Measurements from ENCODE around the gene TOLLIP.

The TOLLIP gene

GRCh38 chr11:1292644-1293618 lies 16.5 kb downstream of the TOLLIP start:
- H3K9ac ChIP-seq (ENCODE audit: low read length), result no peak overlapping the region
- H3K9me3 ChIP-seq (ENCODE audit: control insufficient read depth, low read length), result no peaks in the 10 kb centered on the region
- H3K4me3 ChIP-seq (ENCODE audit: low read length), result no peak overlapping the region
- no peaks in the 10 kb centered on the region for H3K4me1 ChIP-seq (ENCODE audit: control insufficient read depth, insufficient read depth, low read length)
- DNase-seq (ENCODE audit: low read depth), result no peak
- no peaks in the 10 kb centered on the region for H3K27me3 ChIP-seq (replicated peaks; ENCODE audit: control insufficient read depth, insufficient read depth, low read length)
- peaks cover 59% of the 10 kb centered on the region for H3K36me3 ChIP-seq (ENCODE audit: control insufficient read depth, insufficient read depth, low read length, severe bottlenecking)

DNA sequence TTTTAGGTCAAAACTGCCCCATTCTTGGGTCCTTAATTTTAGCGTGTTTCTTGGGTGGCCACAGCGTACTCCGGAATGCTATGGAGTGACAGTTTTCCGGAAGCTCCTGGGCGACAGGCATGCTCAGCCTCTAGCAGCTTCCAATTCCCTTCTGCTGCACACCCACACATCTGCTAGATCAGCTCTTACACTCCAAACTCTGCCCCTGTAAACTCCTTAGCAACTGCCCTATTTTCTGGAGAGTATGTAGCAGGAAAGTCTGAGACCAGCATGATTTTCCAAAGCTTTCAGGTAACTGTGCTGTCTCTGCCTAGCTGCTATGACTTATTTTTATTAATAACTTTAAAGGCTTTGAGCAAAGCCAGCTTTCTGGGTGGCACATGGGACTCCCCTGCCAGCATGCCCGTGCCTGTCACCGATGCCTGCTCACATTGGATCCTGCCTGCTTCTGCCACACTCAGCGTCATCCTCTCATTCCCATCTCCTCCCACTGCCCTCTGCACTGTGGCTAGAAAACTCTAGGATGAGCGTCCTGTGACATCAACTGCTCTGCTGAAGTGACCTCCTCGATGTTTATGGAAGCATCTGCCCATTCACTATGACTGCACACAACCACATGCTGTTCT lies 17.3 kb downstream of the TOLLIP start:
- peaks cover 55% of the 10 kb centered on the region for H3K36me3 ChIP-seq (ENCODE audit: control insufficient read depth, insufficient read depth, low read length, severe bottlenecking)
- no peak overlapping the region for H3K9ac ChIP-seq (ENCODE audit: low read length)
- no peaks in the 10 kb centered on the region for H3K9me3 ChIP-seq (ENCODE audit: control insufficient read depth, low read length)
- no peak for DNase-seq (ENCODE audit: low read depth)
- no peaks in the 10 kb centered on the region for H3K27me3 ChIP-seq (replicated peaks; ENCODE audit: control insufficient read depth, insufficient read depth, low read length)
- no peak overlapping the region for H3K4me3 ChIP-seq (ENCODE audit: low read length)
- no peaks in the 10 kb centered on the region for H3K4me1 ChIP-seq (ENCODE audit: control insufficient read depth, insufficient read depth, low read length)

DNA sequence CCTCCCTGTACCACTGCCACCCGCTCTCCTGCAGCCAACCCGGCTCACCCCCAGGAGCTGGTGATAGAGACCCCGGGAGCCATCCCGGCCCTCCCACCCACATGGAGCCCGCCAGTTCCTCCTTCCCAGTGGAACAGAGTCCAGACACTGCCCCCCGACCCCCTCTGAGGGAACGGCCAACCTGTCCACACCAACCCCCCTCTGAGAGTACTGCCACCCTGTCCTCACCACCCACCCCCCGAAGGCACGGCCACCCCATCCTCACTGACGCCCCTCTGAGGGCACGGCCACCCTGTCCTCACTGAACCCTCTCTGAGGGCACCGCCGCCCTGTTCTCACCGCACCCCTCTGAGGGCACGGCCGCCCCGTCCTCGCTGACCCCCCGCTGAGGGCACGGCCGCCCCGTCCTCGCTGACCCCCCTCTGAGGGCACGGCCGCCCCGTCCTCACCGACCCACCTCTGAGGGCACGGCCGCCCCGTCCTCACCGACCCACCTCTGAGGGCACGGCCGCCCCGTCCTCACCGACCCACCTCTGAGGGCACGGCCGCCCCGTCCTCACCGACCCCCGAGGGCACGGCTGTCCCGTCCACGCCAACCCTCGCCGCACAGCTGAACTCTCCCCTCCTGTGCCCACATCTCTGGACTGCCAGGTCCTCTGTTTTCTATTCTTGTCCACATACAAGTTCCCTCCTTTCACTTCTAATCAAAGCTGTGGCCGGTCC lies 18.0 kb downstream of the TOLLIP start:
- Histone ChIP-seq H3K9me3 (ENCODE audit: control insufficient read depth, low read length) (no peaks in the 10 kb centered on the region), H3K27me3 (replicated peaks; ENCODE audit: control insufficient read depth, insufficient read depth, low read length) (no peaks in the 10 kb centered on the region), H3K36me3 (ENCODE audit: control insufficient read depth, insufficient read depth, low read length, severe bottlenecking) (peaks cover 62% of the 10 kb centered on the region), H3K4me1 (ENCODE audit: control insufficient read depth, insufficient read depth, low read length) (no peaks in the 10 kb centered on the region), H3K4me3 (ENCODE audit: low read length) (no peak overlapping the region), H3K9ac (ENCODE audit: low read length) (no peak overlapping the region)
- DNase-seq (ENCODE audit: low read depth), result no peak

GRCh38 chr11:1290052-1291040 lies 19.1 kb downstream of the TOLLIP start:
- DNase-seq (ENCODE audit: low read depth), result no peak
- no peaks in the 10 kb centered on the region for H3K4me1 ChIP-seq (ENCODE audit: control insufficient read depth, insufficient read depth, low read length)
- no peaks in the 10 kb centered on the region for H3K9me3 ChIP-seq (ENCODE audit: control insufficient read depth, low read length)
- no peaks in the 10 kb centered on the region for H3K27me3 ChIP-seq (replicated peaks; ENCODE audit: control insufficient read depth, insufficient read depth, low read length)
- no peak overlapping the region for H3K4me3 ChIP-seq (ENCODE audit: low read length)
- H3K9ac ChIP-seq (ENCODE audit: low read length), result no peak overlapping the region
- peaks cover 70% of the 10 kb centered on the region for H3K36me3 ChIP-seq (ENCODE audit: control insufficient read depth, insufficient read depth, low read length, severe bottlenecking)

DNA sequence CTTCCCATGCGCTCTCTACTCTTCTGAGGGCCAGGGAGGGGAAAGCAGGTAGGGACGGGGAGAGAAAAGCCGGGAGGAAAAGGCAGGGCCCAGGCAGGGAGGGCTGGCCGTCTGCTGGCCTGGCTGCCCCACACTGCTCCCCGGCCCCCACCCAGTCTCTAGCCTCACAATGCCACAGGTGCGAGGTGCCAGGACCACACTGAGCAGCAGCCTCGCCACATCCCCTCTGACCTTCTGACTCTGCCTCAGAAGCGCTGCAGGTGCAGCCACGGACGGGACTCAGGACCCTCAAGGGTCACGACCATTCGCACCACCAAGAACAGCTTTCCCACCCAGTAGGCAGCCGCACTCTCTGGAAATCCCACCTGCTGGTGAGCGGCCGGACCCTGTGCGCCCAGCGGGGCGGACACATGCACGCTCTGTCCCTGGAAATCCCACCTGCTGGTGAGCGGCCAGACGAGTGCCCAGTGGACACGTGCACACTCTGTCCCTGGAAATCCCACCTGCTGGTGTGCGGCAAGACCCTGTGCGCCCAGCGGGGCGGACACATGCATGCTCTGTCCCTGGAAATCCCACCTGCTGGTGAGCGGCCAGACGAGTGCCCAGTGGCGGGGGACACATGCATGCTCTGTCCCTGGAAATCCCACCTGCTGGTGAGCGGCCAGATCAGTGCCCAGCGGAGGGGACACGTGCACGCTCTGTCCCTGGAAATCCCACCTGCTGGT lies 20.1 kb downstream of the TOLLIP start:
- no peak for DNase-seq (ENCODE audit: low read depth)
- Histone ChIP-seq H3K9ac (ENCODE audit: low read length) (no peak overlapping the region), H3K4me1 (ENCODE audit: control insufficient read depth, insufficient read depth, low read length) (no peaks in the 10 kb centered on the region), H3K9me3 (ENCODE audit: control insufficient read depth, low read length) (no peaks in the 10 kb centered on the region), H3K27me3 (replicated peaks; ENCODE audit: control insufficient read depth, insufficient read depth, low read length) (no peaks in the 10 kb centered on the region), H3K36me3 (ENCODE audit: control insufficient read depth, insufficient read depth, low read length, severe bottlenecking) (peaks cover 73% of the 10 kb centered on the region), H3K4me3 (ENCODE audit: low read length) (no peak overlapping the region)

GRCh38 chr11:1288426-1289151 lies 20.8 kb downstream of the TOLLIP start:
- Histone ChIP-seq H3K27me3 (replicated peaks; ENCODE audit: control insufficient read depth, insufficient read depth, low read length) (no peaks in the 10 kb centered on the region), H3K4me3 (ENCODE audit: low read length) (no peak overlapping the region), H3K4me1 (ENCODE audit: control insufficient read depth, insufficient read depth, low read length) (no peaks in the 10 kb centered on the region), H3K9ac (ENCODE audit: low read length) (no peak overlapping the region), H3K9me3 (ENCODE audit: control insufficient read depth, low read length) (no peaks in the 10 kb centered on the region), H3K36me3 (ENCODE audit: control insufficient read depth, insufficient read depth, low read length, severe bottlenecking) (peaks cover 72% of the 10 kb centered on the region)
- no peak for DNase-seq (ENCODE audit: low read depth)

GRCh38 chr11:1287928-1288327 lies 21.5 kb downstream of the TOLLIP start:
- no peak overlapping the region for H3K9ac ChIP-seq (ENCODE audit: low read length)
- no peaks in the 10 kb centered on the region for H3K4me1 ChIP-seq (ENCODE audit: control insufficient read depth, insufficient read depth, low read length)
- DNase-seq (ENCODE audit: low read depth), result no peak
- no peaks in the 10 kb centered on the region for H3K9me3 ChIP-seq (ENCODE audit: control insufficient read depth, low read length)
- H3K4me3 ChIP-seq (ENCODE audit: low read length), result no peak overlapping the region
- no peaks in the 10 kb centered on the region for H3K27me3 ChIP-seq (replicated peaks; ENCODE audit: control insufficient read depth, insufficient read depth, low read length)
- H3K36me3 ChIP-seq (ENCODE audit: control insufficient read depth, insufficient read depth, low read length, severe bottlenecking), result peaks cover 73% of the 10 kb centered on the region

GRCh38 chr11:1285876-1286275 lies 23.6 kb downstream of the TOLLIP start:
- Histone ChIP-seq H3K9me3 (ENCODE audit: control insufficient read depth, low read length) (no peaks in the 10 kb centered on the region), H3K27me3 (replicated peaks; ENCODE audit: control insufficient read depth, insufficient read depth, low read length) (no peaks in the 10 kb centered on the region), H3K9ac (ENCODE audit: low read length) (no peak overlapping the region), H3K4me3 (ENCODE audit: low read length) (no peak overlapping the region), H3K4me1 (ENCODE audit: control insufficient read depth, insufficient read depth, low read length) (no peaks in the 10 kb centered on the region), H3K36me3 (ENCODE audit: control insufficient read depth, insufficient read depth, low read length, severe bottlenecking) (peaks cover 80% of the 10 kb centered on the region)
- DNase-seq (ENCODE audit: low read depth), result no peak

- no peak for DNase-seq (ENCODE audit: low read depth)
- H3K4me1 ChIP-seq (ENCODE audit: control insufficient read depth, insufficient read depth, low read length), result no peaks in the 10 kb centered on the region
- H3K4me3 ChIP-seq (ENCODE audit: low read length), result no peak overlapping the region
- no peaks in the 10 kb centered on the region for H3K27me3 ChIP-seq (replicated peaks; ENCODE audit: control insufficient read depth, insufficient read depth, low read length)
- H3K36me3 ChIP-seq (ENCODE audit: control insufficient read depth, insufficient read depth, low read length, severe bottlenecking), result peaks cover 80% of the 10 kb centered on the region
- no peak overlapping the region for H3K9ac ChIP-seq (ENCODE audit: low read length)
- H3K9me3 ChIP-seq (ENCODE audit: control insufficient read depth, low read length), result no peaks in the 10 kb centered on the region
Measured at GRCh38 chr11:1285316-1285744, 24.1 kb downstream of the TOLLIP start.
